GM12878 (cell line): ENCODE data around the gene MAP2K4. TPM values are rescaled to one million over a fixed set of nuclear protein-coding genes. Genes with fewer than 3 reads are reported as not detected.

ENCODE experiments used
- ATAC-seq: fragments of 200-7000 bp; cut with Tn5 transposase; 3 replicates; pipeline ENCODE4 v1.9.1; 2020; ENCODE audit warnings: mild to moderate bottlenecking, moderate library complexity
- BruUV-seq: library from RNA; stranded (reverse); fragments of 400-500 nt; replicated peaks from 2 replicates; lab custom pipeline; 2021; lab: Mats Ljungman, UMichigan
- CTCF ChIA-PET: fragments of 300-600 bp; sonication (Branson Sonifier 250); formaldehyde crosslinking; extraction: SDS; loops from one replicate; lab custom pipeline; 2021; ENCODE audit warnings: inconsistent platforms; lab: Yijun Ruan, JAX
- POLR2A ChIA-PET: fragments of 350-600 bp; formaldehyde crosslinking; extraction: SDS; loops from one replicate; lab custom pipeline; 2021; ENCODE audit warnings: inconsistent platforms; lab: Charles Lee
- RAD21 ChIA-PET: fragments of 300-600 bp; sonication (Branson Sonifier 250); formaldehyde crosslinking; loops from one replicate; lab custom pipeline; 2023; ENCODE audit warnings: antibody characterized with exemption; ENCODE audit not compliant: unreplicated experiment; lab: Charles Lee
- SMC1A ChIA-PET: fragments of 300-600 bp; sonication (Branson Sonifier 250); formaldehyde crosslinking; loops from one replicate; lab custom pipeline; 2023; ENCODE audit not compliant: unreplicated experiment, uncharacterized antibody; lab: Charles Lee
- DNase-seq: peaks from one replicate; pipeline ENCODE4 v3.0.0-alpha.2; 2011; ENCODE audit warnings: low read depth, low spot score
- FAIRE-seq: peaks from 3 replicates; lab custom pipeline; 2011; peaks lifted over from hg19 to GRCh38; lab: Jason Lieb, UNC
- H2AFZ ChIP-seq: 2 replicates; pipeline ENCODE4 v1.6.0; 2011; ENCODE audit warnings: low read depth, low read length, control low read depth; ENCODE audit not compliant: control insufficient read depth
- H3K27ac ChIP-seq: 2 replicates; pipeline ENCODE4 v1.5.1; 2011; ENCODE audit warnings: control low read depth; ENCODE audit not compliant: control insufficient read depth, insufficient read depth
- H3K27me3 ChIP-seq, 2 experiments: replicated peaks in 1 of 2; 2 replicates each; pipeline versions ENCODE4 v1.6.0 to v1.6.1; 2011; ENCODE audit warnings: low read length in 1 of 2; ENCODE audit not compliant: control insufficient read depth in 2 of 2, insufficient read depth in 2 of 2
- H3K36me3 ChIP-seq, 2 experiments: 2 replicates each; pipeline ENCODE4 v1.5.1; 2011; ENCODE audit warnings: low read length in 1 of 2; ENCODE audit not compliant: control insufficient read depth in 2 of 2, insufficient read depth in 2 of 2
- H3K4me1 ChIP-seq: 2 replicates; pipeline ENCODE4 v1.6.1; 2011; ENCODE audit warnings: mild to moderate bottlenecking, low read length, moderate library complexity, mixed read lengths; ENCODE audit not compliant: control insufficient read depth, insufficient read depth
- H3K4me2 ChIP-seq: 2 replicates; pipeline ENCODE4 v1.6.0; 2011; ENCODE audit warnings: control low read depth; ENCODE audit not compliant: control insufficient read depth, insufficient read depth
- H3K4me3 ChIP-seq: fragments of 200-600 bp; sonication (generic); 2 replicates; pipeline ENCODE4 v1.5.1; 2016
- H3K79me2 ChIP-seq: 2 replicates; pipeline ENCODE4 v1.6.0; 2011; ENCODE audit warnings: low read length; ENCODE audit not compliant: control insufficient read depth, insufficient read depth
- H3K9ac ChIP-seq: 2 replicates; pipeline ENCODE4 v1.8.0; 2011; ENCODE audit warnings: low read length, control low read depth, mixed read lengths; ENCODE audit not compliant: control insufficient read depth, insufficient read depth
- H3K9me3 ChIP-seq: replicated peaks from 3 replicates; pipeline ENCODE4 v1.5.1; 2011; ENCODE audit warnings: mild to moderate bottlenecking, low read length; ENCODE audit not compliant: control insufficient read depth, insufficient read depth
- H4K20me1 ChIP-seq: 2 replicates; pipeline ENCODE4 v1.6.0; 2011; ENCODE audit not compliant: control insufficient read depth, insufficient read depth
- BMI1 ChIP-seq: fragments of 450-650 bp; IDR thresholded peaks from 2 replicates; pipeline ENCODE4 v1.6.1; 2016; ENCODE audit warnings: mild to moderate bottlenecking, moderate library complexity, borderline replicate concordance
- BRCA1 ChIP-seq: IDR thresholded peaks from 2 replicates; pipeline ENCODE4 v1.6.1; 2011; ENCODE audit warnings: low read depth, low read length, improper control_type of control experiment
- CBFB ChIP-seq: IDR thresholded peaks from 2 replicates; pipeline ENCODE4 v1.6.1; 2016; ENCODE audit warnings: antibody characterized with exemption, low read depth
- CBX5 ChIP-seq: sonication (generic); IDR thresholded peaks from 2 replicates; pipeline ENCODE4 v1.6.1; 2016; ENCODE audit warnings: low read depth, moderate library complexity, mild to moderate bottlenecking, inconsistent platforms
- CEBPZ ChIP-seq: fragments of 150-350 bp; IDR thresholded peaks from 2 replicates; pipeline ENCODE4 v1.6.1; 2016; ENCODE audit warnings: low read depth, low read length
- EP300 ChIP-seq, 2 experiments: fragments of 150-350 bp in 1 of 2; IDR thresholded peaks; 2 replicates each; pipeline ENCODE4 v1.6.1; 2011 to 2012; ENCODE audit warnings: low read depth in 2 of 2, low read length in 2 of 2, borderline replicate concordance in 1 of 2, improper control_type of control experiment in 1 of 2, inconsistent platforms in 1 of 2; ENCODE audit not compliant: control insufficient read depth in 1 of 2
- HDAC6 ChIP-seq: fragments of 200-600 bp; sonication (generic); IDR thresholded peaks from one replicate; pipeline ENCODE4 v1.8.0; 2017; ENCODE audit warnings: antibody characterized with exemption; ENCODE audit not compliant: unreplicated experiment
- NR2C1 ChIP-seq: fragments of 450-650 bp; IDR thresholded peaks from 2 replicates; pipeline ENCODE4 v1.6.1; 2017; ENCODE audit warnings: antibody characterized with exemption, mild to moderate bottlenecking, moderate library complexity
- RBBP5 ChIP-seq: fragments of 200-600 bp; sonication (generic); conservative IDR thresholded peaks from 2 replicates; pipeline ENCODE4 v1.6.1; 2016
- RUNX3 ChIP-seq: IDR thresholded peaks from 2 replicates; pipeline ENCODE4 v1.6.1; 2012; ENCODE audit warnings: low read length, inconsistent platforms
- SIN3A ChIP-seq: IDR thresholded peaks from 2 replicates; pipeline ENCODE4 v1.6.1; 2012; ENCODE audit warnings: low read depth, low read length, improper control_type of control experiment
- SMARCA5 ChIP-seq: fragments of 450-650 bp; IDR thresholded peaks from 2 replicates; pipeline ENCODE4 v1.6.1; 2017; ENCODE audit warnings: mild to moderate bottlenecking
- SUPT20H ChIP-seq: IDR thresholded peaks from 2 replicates; pipeline ENCODE4 v1.6.1; 2011; ENCODE audit warnings: low read depth, mild to moderate bottlenecking, low read length, moderate library complexity, borderline replicate concordance; ENCODE audit not compliant: control insufficient read depth
- TCF3 ChIP-seq: IDR thresholded peaks from 2 replicates; pipeline ENCODE4 v1.6.1; 2012; ENCODE audit warnings: low read depth, mild to moderate bottlenecking, low read length, borderline replicate concordance; ENCODE audit not compliant: insufficient read depth
- USF1 ChIP-seq: IDR thresholded peaks from 2 replicates; pipeline ENCODE4 v1.6.1; 2011; ENCODE audit warnings: borderline replicate concordance, low read depth, mild to moderate bottlenecking, moderate library complexity, mixed read lengths, low read length; ENCODE audit not compliant: insufficient read depth; ENCODE audit errors: extremely low read length
- WGBS: methylation state at CpG from one replicate; pipeline ENCODE4 v1.1.6; 2016; ENCODE audit warnings: low lambda C conversion rate; ENCODE audit not compliant: insufficient replicate concordance, insufficient coverage; ENCODE audit errors: missing lambda C conversion rate; 5-methylcytosine and 5-hydroxymethylcytosine counted together
- in situ Hi-C: fragments of 300-500 bp; cut with MboI; formaldehyde crosslinking; loops from 9 replicates; pipeline ENCODE4 v1.14.3; 2018; ENCODE audit warnings: mixed read lengths
- intact Hi-C: fragments of 100-400 bp; cut with micrococcal nuclease; formaldehyde crosslinking; loops from one replicate; pipeline ENCODE4 v1.14.2; 2022; ENCODE audit not compliant: unreplicated experiment
- polyA plus RNA-seq, 11 experiments: library from polyadenylated mRNA; depleted of rRNA in 4 of 11; unstranded in 6 of 11; stranded (reverse) in 5 of 11; fragments of >200 nt; fragmentation: Nextera tagmentation in 4 of 11; fragmentation: Illumina TruSeq in 1 of 11; extraction: Ambion mirVana in 4 of 11; extraction: Trizol in 1 of 11; gene quantifications; 1 replicate in 1 of 11; 2 replicates in 10 of 11; pipeline versions ENCODE4 v1.2.1 to v1.2.3, GENCODE V29; 2011 to 2016; ENCODE audit warnings: inconsistent platforms in 2 of 11, missing spikeins in 2 of 11, low read depth in 1 of 11
- total RNA-seq, 4 experiments: library from RNA; depleted of rRNA in 3 of 4; stranded (reverse); fragments of >200 nt in 3 of 4; fragmentation: Illumina TruSeq in 1 of 4; extraction: Trizol in 1 of 4; gene quantifications; 2 replicates each; pipeline versions ENCODE4 v1.2.1 to v1.2.3, GENCODE V29; 2013 to 2021

The MAP2K4 gene
- total and polyA plus RNA-seq, 10 of the 15 experiments (the other 5 are each of a cell fraction or from before 2014, with no cell fraction given): 5.4 to 34.1 (median 25.5) TPM

DNA sequence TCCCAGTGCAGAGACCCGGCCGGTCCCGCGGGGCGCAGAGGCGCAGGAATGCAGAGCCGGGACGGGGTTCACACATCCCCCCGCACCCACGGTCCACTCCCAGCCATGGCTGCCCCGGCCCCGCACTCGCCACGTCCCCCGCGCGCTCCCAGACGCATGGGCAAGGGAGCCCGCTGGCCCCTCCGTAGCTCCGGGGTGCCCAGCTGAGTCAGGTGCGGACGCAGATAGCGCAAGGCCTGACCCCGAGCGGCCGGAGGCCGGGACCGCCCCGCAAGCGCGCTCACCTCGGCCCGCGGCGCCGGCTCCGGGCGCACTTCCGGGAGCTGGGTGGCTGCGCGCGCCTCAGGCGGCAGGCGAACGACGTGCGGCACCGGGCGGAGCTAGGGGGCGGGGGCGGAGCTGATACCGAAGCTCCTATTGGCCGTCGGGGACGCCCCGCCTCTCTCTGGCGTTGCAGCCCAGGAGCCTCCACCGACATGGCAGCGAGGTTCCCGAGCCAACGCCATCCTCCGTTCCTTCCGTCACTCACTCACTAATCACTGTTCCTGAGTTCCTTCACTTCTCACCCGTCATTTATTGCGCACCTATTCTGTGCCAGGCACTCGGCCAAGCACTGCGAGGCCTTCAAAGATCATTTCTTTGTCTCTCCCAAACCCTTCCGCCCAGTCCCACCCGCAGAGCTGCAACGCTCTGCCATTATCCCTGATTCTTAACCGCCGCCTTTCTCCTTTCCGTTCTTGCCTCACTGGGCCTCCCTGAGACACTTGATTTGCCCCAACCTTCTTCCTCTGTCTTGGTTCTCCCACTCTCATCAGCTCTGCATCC lies 23.3 kb upstream of the MAP2K4 start, which contains the start of gene ZNF18:
TSS of gene ZNF18 (minus strand) at position 329 of the 825 bp plus-strand sequence. CDS start 4,646 bp downstream, outside the sequence.
- Histone ChIP-seq H4K20me1 (no peaks in the 10 kb centered on the region), H3K36me3 (peaks cover 0 to 5% of the 10 kb centered on the region in 2 experiments; a peak in 1 of 4 replicates), H3K4me3 (peak within 1 kb of the TSS; percentile 87), H3K9ac (peak within 1 kb of the TSS; percentile 65), H3K27ac (peak within 1 kb of the TSS; percentile 23), H3K27me3 (no peaks in the 10 kb centered on the region), H3K79me2 (no peaks in the 10 kb centered on the region), H3K4me1 (peaks cover 3% of the 10 kb centered on the region; the same call in 1 of the 2 replicates), H3K4me2 (peak within 1 kb of the TSS; percentile 84), H2AFZ (peak within 1 kb of the TSS; percentile 71), H3K9me3 (no peaks in the 10 kb centered on the region)
- peak; percentile 68 for DNase-seq
- WGBS: 2% methylated on average over 53 of the region's 74 CpGs
- intact Hi-C loops: loop anchor here (1.0 kb wide), 1 partner anchor 23 kb away; the partner anchor contains the start of gene MAP2K4
- FAIRE-seq: peak; percentile 96
- peak; percentile 98 for ATAC-seq
- CTCF ChIA-PET: interaction anchor here (0.7 to 1.5 kb wide), 10 partner anchors 9 to 1351 kb away, joined by 3 to 6 read pairs (median 3); partner anchors contain the start of gene MAP2K4
- no TSS peak for BruUV-seq
- SMC1A ChIA-PET: interaction anchor here (0.7 to 2.8 kb wide), 10 partner anchors 9 to 102 kb away, joined by 3 to 14 read pairs (median 5); no protein-coding TSS in a partner anchor
- in situ Hi-C loops: loop anchor here (10.0 kb wide), 1 partner anchor 1017 kb away; the partner anchor contains the start of gene ELAC2
- POLR2A ChIA-PET: interaction anchor here (0.8 to 3.6 kb wide), 9 partner anchors 9 to 1021 kb away, joined by 3 to 46 read pairs (median 5); partner anchors contain the start of genes ELAC2 and MAP2K4
- RAD21 ChIA-PET: interaction anchor here (0.8 to 1.8 kb wide), 9 partner anchors 9 to 1021 kb away, joined by 3 to 20 read pairs (median 4); partner anchors contain the start of genes ELAC2 and MAP2K4
- peak; percentile 54 for TF ChIP-seq NR2C1
- peak; percentile 79 for TF ChIP-seq CBFB
- no peak for TF ChIP-seq CEBPZ
- no peak for TF ChIP-seq BRCA1
- TF ChIP-seq SIN3A: no peak; the same call in 1 of the 2 replicates
- TF ChIP-seq USF1: no peak
- no peak for TF ChIP-seq EP300 (IDR thresholded peaks at IDR 0.05; ENCODE audit: borderline replicate concordance in 1 of 2, control insufficient read depth in 1 of 2, low read depth in 2 of 2, low read length in 2 of 2)
- no peak for TF ChIP-seq CBX5
- TF ChIP-seq RBBP5: no peak
- 0 out of 2 replicates have a peak, but pooled peaks have one; percentile 52 for TF ChIP-seq SMARCA5
- TF ChIP-seq TCF3: 0 out of 2 replicates have a peak, but pooled peaks have one; percentile 54
- TF ChIP-seq BMI1: no peak
- no peak for TF ChIP-seq HDAC6
- no peak for TF ChIP-seq RUNX3
- no peak for TF ChIP-seq SUPT20H
